ENCODE measurements around the gene SMIM35. TPM values are rescaled to one million over a fixed set of nuclear protein-coding genes. Genes with fewer than 3 reads are reported as not detected.

SMIM35 gene
- total RNA-seq, 1 experiment from 2014 or later = not detected

GRCh38 chr11:118136341-118136740, 49.6 kb upstream of the SMIM35 start:
- H4K5ac ChIP-seq (ENCODE audit: insufficient read length, low read depth, low read length) = no peak overlapping the region
- no peak overlapping the region for H2AK5ac ChIP-seq (ENCODE audit: insufficient read length, low read length)
- WGBS (ENCODE audit: extremely low coverage, insufficient read length, low lambda C conversion rate) = no CpG with 5 or more reads among the region's 2 CpGs
- peaks cover 46% of the 10 kb centered on the region for H3K27me3 Mint-ChIP-seq (ENCODE audit: low read depth)
- no peak overlapping the region for H3K18ac ChIP-seq (ENCODE audit: insufficient read length, low read depth, low read length)
- no peak overlapping the region for H2BK120ac ChIP-seq (ENCODE audit: low read depth, low read length, poor library complexity, severe bottlenecking)
- H3K23ac ChIP-seq (ENCODE audit: insufficient read length, low read depth, low read length) = no peak overlapping the region
- no peak overlapping the region for H2BK20ac ChIP-seq (ENCODE audit: low read depth, low read length, poor library complexity, severe bottlenecking)
- no peak overlapping the region for H3K9ac ChIP-seq (ENCODE audit: extremely low read depth, insufficient read length, low read length)
- no peaks in the 10 kb centered on the region for H3K9me3 Mint-ChIP-seq
- no peaks in the 10 kb centered on the region for H3K79me1 ChIP-seq (ENCODE audit: insufficient read depth, low read depth, low read length, poor library complexity, severe bottlenecking)
- H2BK15ac ChIP-seq (ENCODE audit: low read depth, low read length) = no peak overlapping the region
- H3K36me3 Mint-ChIP-seq (ENCODE audit: insufficient read depth in 1 of 3, low read depth in 3 of 3) = no peaks in the 10 kb centered on the region
- H3K4me1 ChIP-seq (ENCODE audit: insufficient read depth, low read length) = no peaks in the 10 kb centered on the region
- no peak overlapping the region for H4K8ac ChIP-seq (replicated peaks; ENCODE audit: insufficient read length, low read depth, low read length)
- DNase-seq = no peak
- no peak overlapping the region for H3K27ac ChIP-seq (ENCODE audit: insufficient read length, low read depth, low read length)
- H3K23me2 ChIP-seq (ENCODE audit: insufficient read length, low read depth, low read length, poor library complexity, severe bottlenecking) = no peaks in the 10 kb centered on the region
- no peak overlapping the region for H2BK12ac ChIP-seq (ENCODE audit: insufficient read length, low read depth, low read length)
- H3K27ac Mint-ChIP-seq = no peak overlapping the region; a peak in 1 of 7 replicates
- H2AFZ ChIP-seq (ENCODE audit: low read length) = no peak overlapping the region
- no peak overlapping the region for H3K56ac ChIP-seq (ENCODE audit: insufficient read length, low read depth, low read length)
- H3K14ac ChIP-seq (ENCODE audit: insufficient read depth, low read length) = no peak overlapping the region
- no peak overlapping the region for H4K91ac ChIP-seq (ENCODE audit: insufficient read length, low read depth, low read length)
- H3K4me2 ChIP-seq (ENCODE audit: insufficient read depth, insufficient read length, low read length) = no peak overlapping the region
- H3K79me2 ChIP-seq (ENCODE audit: insufficient read depth, low read length) = no peaks in the 10 kb centered on the region
- H3K4ac ChIP-seq (ENCODE audit: low read depth, low read length) = no peak overlapping the region
- no peaks in the 10 kb centered on the region for H3K9me3 ChIP-seq (ENCODE audit: control insufficient read depth, low read depth, low read length)
- TF ChIP-seq CTCF (conservative IDR thresholded peaks at IDR 0.05) = no peak
- no peaks in the 10 kb centered on the region for H3K27me3 ChIP-seq (ENCODE audit: insufficient read depth, low read length)
- H3T11ph ChIP-seq (ENCODE audit: low read length) = no peak overlapping the region
- no peak overlapping the region for H3K4me3 Mint-ChIP-seq
- H2BK5ac ChIP-seq (ENCODE audit: insufficient read length, low read length) = no peak overlapping the region
- H3K4me1 Mint-ChIP-seq = peaks cover 5 to 6% of the 10 kb centered on the region in 2 experiments
- no peaks in the 10 kb centered on the region for H4K20me1 ChIP-seq (ENCODE audit: control insufficient read depth, insufficient read depth, insufficient read length)

Measured in H9 (cell line).